Cardiac muscle cell (in vitro differentiated cells and primary cell): Measurements from ENCODE around the gene SRRM3. TPM values are rescaled to one million over a fixed set of nuclear protein-coding genes. Genes with fewer than 3 reads are reported as not detected.
A peak's percentile ranks its signal among the peaks of the same experiment; 100 is the strongest.
"Not testable (repeated sequence)": the region's sequence is repeated elsewhere in the genome, so short reads cannot be mapped to it uniquely, and the experiment has no call there.

Experiments used
- DNase-seq, 2 donors: peaks; one replicate each; pipeline versions ENCODE4 v3.0.0 to v3.0.0-alpha.2; 2010 to 2017; ENCODE audit warnings: low read depth in 1 of 2, low spot score in 1 of 2
- H3K27ac ChIP-seq: fragments of 200-600 bp; sonication (generic); 2 replicates; pipeline ENCODE4 v1.5.1; 2016
- H3K27me3 ChIP-seq: fragments of 200-600 bp; sonication (generic); 2 replicates; pipeline ENCODE4 v1.6.0; 2016; ENCODE audit warnings: control low read depth
- H3K36me3 ChIP-seq: fragments of 200-600 bp; sonication (generic); 2 replicates; pipeline ENCODE4 v1.5.1; 2016; ENCODE audit warnings: control low read depth
- H3K4me1 ChIP-seq: fragments of 200-600 bp; sonication (generic); 2 replicates; pipeline ENCODE4 v1.8.1; 2017; ENCODE audit warnings: low read depth, mild to moderate bottlenecking, mixed run types
- H3K4me3 ChIP-seq: fragments of 200-600 bp; sonication (generic); 2 replicates; pipeline ENCODE4 v1.5.1; 2016; ENCODE audit warnings: mild to moderate bottlenecking
- H3K9me3 ChIP-seq: fragments of 200-600 bp; sonication (generic); 2 replicates; pipeline ENCODE4 v1.5.1; 2017; ENCODE audit warnings: low read depth, mild to moderate bottlenecking, control low read depth
- CTCF ChIP-seq: IDR thresholded peaks from 2 replicates; pipeline ENCODE4 v1.5.1; 2012; ENCODE audit warnings: low read depth, mild to moderate bottlenecking, low read length
- polyA plus RNA-seq: library from polyadenylated mRNA; unstranded; fragments of >200 nt; fragmentation: Nextera tagmentation; extraction: Ambion mirVana; gene quantifications from 2 replicates; pipeline ENCODE4 v1.2.1, GENCODE V29; 2016
- total RNA-seq: library from RNA; depleted of rRNA; stranded (reverse); fragments of >200 nt; gene quantifications from 2 replicates; pipeline ENCODE4 v1.2.3, GENCODE V29; 2016

The SRRM3 gene
- total and polyA plus RNA-seq, 2 experiments from 2014 or later = 0.89 to 2.7 TPM

GRCh38 chr7:76334320-76334967, 132.7 kb downstream of the SRRM3 start:
- Histone ChIP-seq H3K4me3 (no peak overlapping the region), H3K4me1 (peaks cover 64% of the 10 kb centered on the region), H3K36me3 (peaks cover 2% of the 10 kb centered on the region), H3K27me3 (no peaks in the 10 kb centered on the region), H3K27ac (peak overlapping the region; percentile 92), H3K9me3 (no peaks in the 10 kb centered on the region)
- DNase-seq = no peak
- TF ChIP-seq CTCF = no peak

- H3K4me1 ChIP-seq = peaks cover 64% of the 10 kb centered on the region
- not testable (repeated sequence) for H3K27me3 ChIP-seq, H3K36me3 ChIP-seq, H3K4me3 ChIP-seq, DNase-seq, H3K9me3 ChIP-seq
- H3K27ac ChIP-seq = peak overlapping the region; percentile 80
Measured at GRCh38 chr7:76335417-76335816, 133.7 kb downstream of the SRRM3 start.

GRCh38 chr7:76336094-76336493, 134.4 kb downstream of the SRRM3 start:
- no peaks in the 10 kb centered on the region for H3K9me3 ChIP-seq
- H3K27me3 ChIP-seq = no peaks in the 10 kb centered on the region
- H3K4me1 ChIP-seq = peaks cover 61% of the 10 kb centered on the region
- DNase-seq = no peak
- H3K36me3 ChIP-seq = no peaks in the 10 kb centered on the region
- no peak for TF ChIP-seq CTCF
- H3K4me3 ChIP-seq = no peak overlapping the region
- H3K27ac ChIP-seq = peak overlapping the region; percentile 80

Other genes starting within 250 kb of the SRRM3 start
- 20.0 and 24.6 TPM in 2 replicates for gene TMEM120A, start 207.3 kb upstream of the SRRM3 start, total RNA-seq
- 56.9 and 69.9 TPM in 2 replicates for gene TMEM120A, start 207.3 kb upstream of the SRRM3 start, polyA plus RNA-seq
- 46.7 and 66.3 TPM in 2 replicates for gene STYXL1, start 153.9 kb upstream of the SRRM3 start, total RNA-seq
- gene STYXL1, start 153.9 kb upstream of the SRRM3 start, polyA plus RNA-seq = 87.8 and 92.0 TPM in 2 replicates
- gene MDH2, start 153.8 kb upstream of the SRRM3 start, total RNA-seq = 242 and 306 TPM in 2 replicates
- gene MDH2, start 153.8 kb upstream of the SRRM3 start, polyA plus RNA-seq = 632 and 705 TPM in 2 replicates
- 1,267 and 1,807 TPM in 2 replicates for gene HSPB1, start 100.8 kb downstream of the SRRM3 start, total RNA-seq
- 2,642 and 3,793 TPM in 2 replicates for gene HSPB1, start 100.8 kb downstream of the SRRM3 start, polyA plus RNA-seq
- gene YWHAG, start 157.1 kb downstream of the SRRM3 start, total RNA-seq = 90.5 and 97.9 TPM in 2 replicates
- gene YWHAG, start 157.1 kb downstream of the SRRM3 start, polyA plus RNA-seq = 25.0 and 29.2 TPM in 2 replicates
- 17.3 and 33.5 TPM in 2 replicates for gene SSC4D, start 207.8 kb downstream of the SRRM3 start, total RNA-seq
- gene SSC4D, start 207.8 kb downstream of the SRRM3 start, polyA plus RNA-seq = 13.3 and 28.2 TPM in 2 replicates
- gene ZP3, start 223.1 kb downstream of the SRRM3 start, total RNA-seq = 0.32 and 0.77 TPM in 2 replicates
- 2.4 TPM in 1 of 2 replicates, not detected in the other for gene ZP3, start 223.1 kb downstream of the SRRM3 start, polyA plus RNA-seq